ENCODE data around the gene ACSL4.
"Not testable (repeated sequence)": the region's sequence is repeated elsewhere in the genome, so short reads cannot be mapped to it uniquely, and the experiment has no call there.

ACSL4 gene

DNA sequence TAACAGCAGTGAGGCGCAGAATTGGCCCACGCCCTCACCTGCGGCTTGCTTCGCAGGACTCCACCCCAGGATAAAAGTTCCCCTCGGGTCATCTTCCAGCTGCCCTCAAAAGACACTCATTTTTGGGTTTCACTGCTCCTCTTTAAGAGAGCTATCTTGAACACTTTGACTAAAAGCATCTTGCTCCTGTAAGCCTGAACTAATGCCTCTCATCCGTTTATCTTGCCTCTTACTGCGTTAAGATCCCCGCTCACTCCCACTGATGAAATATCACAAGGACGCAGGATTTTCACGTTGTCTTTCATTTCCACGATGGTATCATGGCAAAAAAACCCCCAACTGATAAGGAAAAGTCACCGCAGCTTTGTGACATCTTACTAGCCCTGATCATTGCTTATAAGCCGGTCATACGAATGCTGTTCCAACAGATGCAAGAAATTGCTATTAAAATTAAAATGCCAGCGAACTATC lies 591 bp upstream of the ACSL4 start:
- peak overlapping the region; percentile 70 for H3K4me3 ChIP-seq (ENCODE audit: insufficient read depth, low read depth, low read length)
- peaks cover 5% of the 10 kb centered on the region for H3K4me1 ChIP-seq (ENCODE audit: control insufficient read depth, insufficient read depth, low read length)
- WGBS, 2 experiments, result 27 to 28% methylated on average over 15 of the region's 15 CpGs
- H3K9me3 ChIP-seq (ENCODE audit: control insufficient read depth, low read length), result no peaks in the 10 kb centered on the region
- H3K27me3 ChIP-seq (ENCODE audit: control insufficient read depth, insufficient read depth, low read length, poor library complexity, severe bottlenecking), result peaks cover 8% of the 10 kb centered on the region
- no peaks in the 10 kb centered on the region for H3K36me3 ChIP-seq (ENCODE audit: control insufficient read depth, insufficient read depth, low read length)
- H3K27ac ChIP-seq (ENCODE audit: insufficient read depth, low read depth, low read length, poor library complexity, severe bottlenecking), result no peak overlapping the region

- peaks cover 8% of the 10 kb centered on the region for H3K27me3 ChIP-seq (ENCODE audit: control insufficient read depth, insufficient read depth, low read length, poor library complexity, severe bottlenecking)
- H3K36me3 ChIP-seq (ENCODE audit: control insufficient read depth, insufficient read depth, low read length), result no peaks in the 10 kb centered on the region
- no peak overlapping the region for H3K27ac ChIP-seq (ENCODE audit: insufficient read depth, low read depth, low read length, poor library complexity, severe bottlenecking)
- WGBS, 2 experiments, result 0 to 1% methylated on average over 16 to 20 of the region's 21 CpGs
- H3K4me1 ChIP-seq (ENCODE audit: control insufficient read depth, insufficient read depth, low read length), result peaks cover 5% of the 10 kb centered on the region
- peak overlapping the region; percentile 70 for H3K4me3 ChIP-seq (ENCODE audit: insufficient read depth, low read depth, low read length)
- no peaks in the 10 kb centered on the region for H3K9me3 ChIP-seq (ENCODE audit: control insufficient read depth, low read length)
Observed at GRCh38 chrX:109732017-109732801, 848 bp downstream of the ACSL4 start.

DNA sequence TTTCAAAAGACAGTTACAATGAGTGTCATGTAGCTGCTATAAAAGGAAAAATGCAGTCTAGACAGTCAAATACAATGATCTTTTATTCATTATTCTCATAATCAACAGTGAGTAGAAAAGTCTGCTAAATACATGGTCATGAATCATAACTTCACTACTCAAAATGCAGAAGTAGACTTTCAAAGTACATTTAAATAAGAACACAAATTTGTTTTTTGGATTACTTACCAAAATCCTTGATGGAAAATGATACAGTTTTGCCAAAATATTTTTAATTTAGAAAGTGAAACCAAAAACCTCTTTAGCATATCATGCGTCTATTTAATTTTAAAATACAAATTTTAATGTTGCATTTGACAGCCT lies 4.9 kb downstream of the ACSL4 start:
- no peaks in the 10 kb centered on the region for H3K9me3 ChIP-seq (ENCODE audit: control insufficient read depth, low read length)
- H3K27ac ChIP-seq (ENCODE audit: insufficient read depth, low read depth, low read length, poor library complexity, severe bottlenecking), result no peak overlapping the region
- no peaks in the 10 kb centered on the region for H3K4me1 ChIP-seq (ENCODE audit: control insufficient read depth, insufficient read depth, low read length)
- H3K4me3 ChIP-seq (ENCODE audit: insufficient read depth, low read depth, low read length), result no peak overlapping the region
- WGBS, 2 experiments, result no CpG with 5 or more reads among the region's 1 CpG
- no peaks in the 10 kb centered on the region for H3K36me3 ChIP-seq (ENCODE audit: control insufficient read depth, insufficient read depth, low read length)
- H3K27me3 ChIP-seq (ENCODE audit: control insufficient read depth, insufficient read depth, low read length, poor library complexity, severe bottlenecking), result no peaks in the 10 kb centered on the region

DNA sequence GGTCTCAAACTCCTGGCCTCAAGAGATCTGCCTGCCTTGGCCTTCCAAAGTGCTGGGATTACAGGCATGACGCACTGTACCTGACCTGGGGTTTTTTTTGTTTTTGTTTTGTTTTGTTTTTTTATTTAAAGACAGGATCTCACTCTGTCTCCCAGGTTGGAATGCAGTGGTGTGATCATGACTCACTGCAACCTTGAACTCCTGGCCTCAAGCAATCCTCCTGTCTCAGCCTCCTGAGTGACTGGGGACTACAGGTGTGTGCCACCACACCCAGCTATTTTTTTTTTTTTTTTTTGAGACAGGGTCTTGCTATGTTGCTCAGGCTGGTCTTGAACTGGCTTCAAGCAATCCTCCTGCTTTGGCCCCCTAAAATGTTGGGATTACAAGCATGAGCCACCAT lies 8.1 kb downstream of the ACSL4 start:
- no CpG with 5 or more reads among the region's 1 CpG for WGBS, 2 experiments
- not testable (repeated sequence) for H3K4me3 ChIP-seq (ENCODE audit: insufficient read depth, low read depth, low read length); H3K27me3 ChIP-seq (ENCODE audit: control insufficient read depth, insufficient read depth, low read length, poor library complexity, severe bottlenecking); H3K27ac ChIP-seq (ENCODE audit: insufficient read depth, low read depth, low read length, poor library complexity, severe bottlenecking); H3K9me3 ChIP-seq (ENCODE audit: control insufficient read depth, low read length); H3K4me1 ChIP-seq (ENCODE audit: control insufficient read depth, insufficient read depth, low read length); H3K36me3 ChIP-seq (ENCODE audit: control insufficient read depth, insufficient read depth, low read length)

DNA sequence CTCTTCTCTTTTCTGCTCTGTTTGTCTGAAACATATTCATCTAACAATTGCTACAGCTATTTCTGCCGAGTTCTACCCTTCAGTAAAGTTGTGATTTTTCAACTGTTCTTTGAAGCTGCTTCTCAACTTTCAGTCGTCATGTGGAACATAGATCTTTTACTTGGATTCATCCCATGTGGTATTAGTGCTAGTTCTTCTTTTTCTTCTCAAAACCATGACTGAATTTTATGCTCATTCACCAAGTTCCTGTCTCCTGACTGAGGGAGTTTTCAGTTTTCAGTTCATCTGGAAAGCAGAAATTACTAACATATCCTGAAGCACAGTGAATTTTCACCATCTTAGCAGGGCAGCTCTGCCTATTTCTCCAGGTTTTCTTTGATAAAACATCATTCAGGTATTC lies 12.1 kb downstream of the ACSL4 start:
- H3K4me3 ChIP-seq (ENCODE audit: insufficient read depth, low read depth, low read length), result no peak overlapping the region
- H3K9me3 ChIP-seq (ENCODE audit: control insufficient read depth, low read length), result no peaks in the 10 kb centered on the region
- H3K27me3 ChIP-seq (ENCODE audit: control insufficient read depth, insufficient read depth, low read length, poor library complexity, severe bottlenecking), result no peaks in the 10 kb centered on the region
- WGBS, 2 experiments, result 80 to 97% methylated on average over 2 of the region's 2 CpGs
- H3K27ac ChIP-seq (ENCODE audit: insufficient read depth, low read depth, low read length, poor library complexity, severe bottlenecking), result no peak overlapping the region
- no peaks in the 10 kb centered on the region for H3K36me3 ChIP-seq (ENCODE audit: control insufficient read depth, insufficient read depth, low read length)
- H3K4me1 ChIP-seq (ENCODE audit: control insufficient read depth, insufficient read depth, low read length), result no peaks in the 10 kb centered on the region

- WGBS, 2 experiments, result no CpG with 5 or more reads among the region's 2 CpGs
- Histone ChIP-seq H3K4me1 (ENCODE audit: control insufficient read depth, insufficient read depth, low read length) (no peaks in the 10 kb centered on the region), H3K4me3 (ENCODE audit: insufficient read depth, low read depth, low read length) (no peak overlapping the region), H3K27me3 (ENCODE audit: control insufficient read depth, insufficient read depth, low read length, poor library complexity, severe bottlenecking) (no peaks in the 10 kb centered on the region), H3K27ac (ENCODE audit: insufficient read depth, low read depth, low read length, poor library complexity, severe bottlenecking) (no peak overlapping the region), H3K36me3 (ENCODE audit: control insufficient read depth, insufficient read depth, low read length) (no peaks in the 10 kb centered on the region), H3K9me3 (ENCODE audit: control insufficient read depth, low read length) (no peaks in the 10 kb centered on the region)
Observed at GRCh38 chrX:109719264-109719663, 13.8 kb downstream of the ACSL4 start.

- WGBS, 2 experiments, result 50% methylated on average over 1 of the region's 1 CpG; no CpG with 5 or more reads in 1 of the 2 experiments
- Histone ChIP-seq H3K27ac (ENCODE audit: insufficient read depth, low read depth, low read length, poor library complexity, severe bottlenecking) (no peak overlapping the region), H3K36me3 (ENCODE audit: control insufficient read depth, insufficient read depth, low read length) (no peaks in the 10 kb centered on the region), H3K4me3 (ENCODE audit: insufficient read depth, low read depth, low read length) (no peak overlapping the region), H3K4me1 (ENCODE audit: control insufficient read depth, insufficient read depth, low read length) (no peaks in the 10 kb centered on the region), H3K9me3 (ENCODE audit: control insufficient read depth, low read length) (no peaks in the 10 kb centered on the region), H3K27me3 (ENCODE audit: control insufficient read depth, insufficient read depth, low read length, poor library complexity, severe bottlenecking) (no peaks in the 10 kb centered on the region)
Observed at GRCh38 chrX:109716431-109717028, 16.5 kb downstream of the ACSL4 start.

DNA sequence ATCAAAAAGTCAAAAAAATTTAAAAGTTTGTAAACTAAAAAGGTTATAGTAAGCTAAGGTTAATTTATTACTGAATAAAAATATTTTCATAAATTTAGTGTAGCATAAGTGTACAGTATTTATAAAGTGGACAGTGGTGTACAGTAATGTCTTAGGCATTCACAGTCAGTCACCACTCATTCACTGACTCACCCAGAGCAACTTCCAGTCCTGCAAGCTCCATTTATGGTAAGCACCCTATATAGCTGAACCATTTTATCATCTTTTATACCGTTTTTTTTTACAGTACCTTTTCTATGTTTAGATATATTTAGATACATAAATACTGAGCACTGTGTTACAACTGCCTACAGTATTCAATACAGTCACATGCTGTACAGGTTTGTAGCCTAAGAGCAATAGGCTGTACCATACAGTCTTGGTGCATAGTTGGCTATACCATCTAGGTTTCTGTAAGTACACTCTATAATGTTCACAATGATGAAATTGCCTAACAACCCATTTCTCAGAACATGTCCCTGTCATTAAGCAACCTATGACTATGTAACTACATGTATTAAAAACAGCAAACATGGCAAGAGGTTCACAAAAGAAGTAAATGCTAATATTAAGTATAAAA lies 18.6 kb downstream of the ACSL4 start:
- Histone ChIP-seq H3K27ac (ENCODE audit: insufficient read depth, low read depth, low read length, poor library complexity, severe bottlenecking) (no peak overlapping the region), H3K36me3 (ENCODE audit: control insufficient read depth, insufficient read depth, low read length) (no peaks in the 10 kb centered on the region), H3K9me3 (ENCODE audit: control insufficient read depth, low read length) (no peaks in the 10 kb centered on the region), H3K4me3 (ENCODE audit: insufficient read depth, low read depth, low read length) (no peak overlapping the region), H3K27me3 (ENCODE audit: control insufficient read depth, insufficient read depth, low read length, poor library complexity, severe bottlenecking) (no peaks in the 10 kb centered on the region), H3K4me1 (ENCODE audit: control insufficient read depth, insufficient read depth, low read length) (no peaks in the 10 kb centered on the region)
- 80% methylated on average over 1 of the region's 1 CpG; no CpG with 5 or more reads in 1 of the 2 experiments for WGBS, 2 experiments

- Histone ChIP-seq H3K4me3 (ENCODE audit: insufficient read depth, low read depth, low read length) (no peak overlapping the region), H3K36me3 (ENCODE audit: control insufficient read depth, insufficient read depth, low read length) (no peaks in the 10 kb centered on the region), H3K4me1 (ENCODE audit: control insufficient read depth, insufficient read depth, low read length) (no peaks in the 10 kb centered on the region), H3K9me3 (ENCODE audit: control insufficient read depth, low read length) (no peaks in the 10 kb centered on the region), H3K27me3 (ENCODE audit: control insufficient read depth, insufficient read depth, low read length, poor library complexity, severe bottlenecking) (no peaks in the 10 kb centered on the region), H3K27ac (ENCODE audit: insufficient read depth, low read depth, low read length, poor library complexity, severe bottlenecking) (no peak overlapping the region)
- 86 to 100% methylated on average over 2 of the region's 2 CpGs for WGBS, 2 experiments
Observed at GRCh38 chrX:109710181-109710580, 22.9 kb downstream of the ACSL4 start.

GRCh38 chrX:109709129-109709631 lies 23.9 kb downstream of the ACSL4 start:
- WGBS, 2 experiments, result 85% methylated on average over 3 of the region's 3 CpGs
- Histone ChIP-seq H3K27me3 (ENCODE audit: control insufficient read depth, insufficient read depth, low read length, poor library complexity, severe bottlenecking) (no peaks in the 10 kb centered on the region), H3K27ac (ENCODE audit: insufficient read depth, low read depth, low read length, poor library complexity, severe bottlenecking) (no peak overlapping the region), H3K4me1 (ENCODE audit: control insufficient read depth, insufficient read depth, low read length) (no peaks in the 10 kb centered on the region), H3K9me3 (ENCODE audit: control insufficient read depth, low read length) (no peaks in the 10 kb centered on the region), H3K4me3 (ENCODE audit: insufficient read depth, low read depth, low read length) (no peak overlapping the region), H3K36me3 (ENCODE audit: control insufficient read depth, insufficient read depth, low read length) (no peaks in the 10 kb centered on the region)

All from ectodermal cell (in vitro differentiated cells).